ENCODE results near the gene MAP4K1.

MAP4K1 gene

GRCh38 chr19:38617764-38618589 is at the start of gene MAP4K1:
Gene MAP4K1 (minus strand): TSS chr19:38617953. CDS start chr19:38617895, 58 bp downstream.
- DNase-seq, result peak in 1 of 2 experiments; percentile 22

- no peak for DNase-seq
These were observed 49.1 kb upstream of the MAP4K1 start for GRCh38 chr19:38666663-38667511.

- DNase-seq, result no peak
These were observed 48.4 kb upstream of the MAP4K1 start for GRCh38 chr19:38665950-38666662.

GRCh38 chr19:38665219-38665931 is 47.6 kb upstream of the MAP4K1 start:
- no peak for DNase-seq

GRCh38 chr19:38664503-38665211 is 46.9 kb upstream of the MAP4K1 start:
- DNase-seq, result no peak

GRCh38 chr19:38663957-38664502 is 46.3 kb upstream of the MAP4K1 start:
- no peak for DNase-seq

- no peak for DNase-seq
These were observed 45.5 kb upstream of the MAP4K1 start for GRCh38 chr19:38663156-38663651.

GRCh38 chr19:38662537-38663155 is 44.9 kb upstream of the MAP4K1 start:
- no peak for DNase-seq

GRCh38 chr19:38661996-38662395 is 44.2 kb upstream of the MAP4K1 start:
- no peak for DNase-seq

- no peak for DNase-seq
These were observed 43.4 kb upstream of the MAP4K1 start for GRCh38 chr19:38661136-38661535.

GRCh38 chr19:38660724-38661123 is 43.0 kb upstream of the MAP4K1 start:
- no peak for DNase-seq

- peak; percentile 70 to 77 for DNase-seq
These were observed 40.9 kb upstream of the MAP4K1 start for GRCh38 chr19:38658462-38659306.

- no peak for DNase-seq
These were observed 40.0 kb upstream of the MAP4K1 start for GRCh38 chr19:38657633-38658222.

- DNase-seq, result no peak
These were observed 38.6 kb upstream of the MAP4K1 start for GRCh38 chr19:38656171-38656981.

GRCh38 chr19:38655148-38655824 is 37.5 kb upstream of the MAP4K1 start:
- DNase-seq, result no peak

- no peak for DNase-seq
These were observed 36.9 kb upstream of the MAP4K1 start for GRCh38 chr19:38654628-38655055.

- no peak for DNase-seq
These were observed 35.3 kb upstream of the MAP4K1 start for GRCh38 chr19:38653028-38653571.

All from SHP77 (cell line).